IPS-18a (cell line): ENCODE data around the gene WBP2.

Source experiments
- H3K27ac ChIP-seq: one replicate; pipeline ENCODE4 v1.5.1; 2013; ENCODE audit warnings: low read length
- H3K27me3 ChIP-seq: one replicate; pipeline ENCODE4 v1.6.1; 2013; ENCODE audit warnings: mild to moderate bottlenecking, low read length; ENCODE audit not compliant: control insufficient read depth, insufficient read depth
- H3K36me3 ChIP-seq: one replicate; pipeline ENCODE4 v1.6.1; 2013; ENCODE audit warnings: low read depth, low read length; ENCODE audit not compliant: control insufficient read depth
- H3K4me1 ChIP-seq: one replicate; pipeline ENCODE4 v1.6.1; 2013; ENCODE audit warnings: low read depth, low read length; ENCODE audit not compliant: control insufficient read depth
- H3K4me3 ChIP-seq: one replicate; pipeline ENCODE4 v1.5.1; 2013; ENCODE audit warnings: low read length
- H3K9ac ChIP-seq: one replicate; pipeline ENCODE4 v1.6.1; 2013; ENCODE audit warnings: mild to moderate bottlenecking, low read length, moderate library complexity
- H3K9me3 ChIP-seq: one replicate; pipeline ENCODE4 v1.6.1; 2013; ENCODE audit warnings: low read depth, low read length; ENCODE audit not compliant: control insufficient read depth

WBP2 gene

GRCh38 chr17:75820094-75821080 lies 34.7 kb downstream of the WBP2 start:
- H3K4me1 ChIP-seq = no peaks in the 10 kb centered on the region
- H3K9me3 ChIP-seq = no peaks in the 10 kb centered on the region
- no peak overlapping the region for H3K27ac ChIP-seq
- no peak overlapping the region for H3K9ac ChIP-seq
- H3K36me3 ChIP-seq = peaks cover 82% of the 10 kb centered on the region
- H3K27me3 ChIP-seq = no peaks in the 10 kb centered on the region
- no peak overlapping the region for H3K4me3 ChIP-seq

- Histone ChIP-seq H3K9ac (no peak overlapping the region), H3K4me3 (no peak overlapping the region), H3K36me3 (peaks cover 87% of the 10 kb centered on the region), H3K4me1 (no peaks in the 10 kb centered on the region), H3K27me3 (no peaks in the 10 kb centered on the region), H3K27ac (no peak overlapping the region), H3K9me3 (no peaks in the 10 kb centered on the region)
These were observed 35.5 kb downstream of the WBP2 start for GRCh38 chr17:75819678-75820077.

GRCh38 chr17:75819116-75819515 lies 36.0 kb downstream of the WBP2 start:
- no peak overlapping the region for H3K4me3 ChIP-seq
- no peaks in the 10 kb centered on the region for H3K4me1 ChIP-seq
- H3K27ac ChIP-seq = no peak overlapping the region
- H3K36me3 ChIP-seq = peaks cover 87% of the 10 kb centered on the region
- no peak overlapping the region for H3K9ac ChIP-seq
- H3K9me3 ChIP-seq = no peaks in the 10 kb centered on the region
- no peaks in the 10 kb centered on the region for H3K27me3 ChIP-seq

- Histone ChIP-seq H3K9ac (no peak overlapping the region), H3K36me3 (peaks cover 87% of the 10 kb centered on the region)
These were observed 36.7 kb downstream of the WBP2 start for GRCh38 chr17:75818326-75818885.

GRCh38 chr17:75817571-75817970 lies 37.6 kb downstream of the WBP2 start:
- peaks cover 87% of the 10 kb centered on the region for H3K36me3 ChIP-seq
- H3K9ac ChIP-seq = no peak overlapping the region
- no peak overlapping the region for H3K4me3 ChIP-seq
- H3K4me1 ChIP-seq = no peaks in the 10 kb centered on the region
- H3K27me3 ChIP-seq = no peaks in the 10 kb centered on the region
- H3K9me3 ChIP-seq = no peaks in the 10 kb centered on the region
- H3K27ac ChIP-seq = no peak overlapping the region

More at GRCh38 chr17:75818326-75818885, 36.7 kb downstream of the WBP2 start:
- Histone ChIP-seq H3K27ac (no peak overlapping the region), H3K9me3 (no peaks in the 10 kb centered on the region), H3K4me1 (no peaks in the 10 kb centered on the region), H3K27me3 (no peaks in the 10 kb centered on the region), H3K4me3 (no peak overlapping the region)

GRCh38 chr17:75816693-75817092 lies 38.4 kb downstream of the WBP2 start:
- peaks cover 87% of the 10 kb centered on the region for H3K36me3 ChIP-seq
- no peaks in the 10 kb centered on the region for H3K4me1 ChIP-seq
- no peaks in the 10 kb centered on the region for H3K9me3 ChIP-seq
- no peak overlapping the region for H3K4me3 ChIP-seq
- H3K27me3 ChIP-seq = no peaks in the 10 kb centered on the region
- no peak overlapping the region for H3K9ac ChIP-seq
- H3K27ac ChIP-seq = no peak overlapping the region

GRCh38 chr17:75815399-75815798 lies 39.7 kb downstream of the WBP2 start:
- no peaks in the 10 kb centered on the region for H3K4me1 ChIP-seq
- no peak overlapping the region for H3K27ac ChIP-seq
- H3K9ac ChIP-seq = no peak overlapping the region
- H3K4me3 ChIP-seq = no peak overlapping the region
- H3K36me3 ChIP-seq = peaks cover 77% of the 10 kb centered on the region
- no peaks in the 10 kb centered on the region for H3K9me3 ChIP-seq
- no peaks in the 10 kb centered on the region for H3K27me3 ChIP-seq

GRCh38 chr17:75814900-75815373 lies 40.2 kb downstream of the WBP2 start:
- H3K4me1 ChIP-seq = no peaks in the 10 kb centered on the region
- no peak overlapping the region for H3K4me3 ChIP-seq
- no peak overlapping the region for H3K9ac ChIP-seq
- H3K36me3 ChIP-seq = peaks cover 78% of the 10 kb centered on the region
- no peak overlapping the region for H3K27ac ChIP-seq
- no peaks in the 10 kb centered on the region for H3K27me3 ChIP-seq
- H3K9me3 ChIP-seq = no peaks in the 10 kb centered on the region

- no peak overlapping the region for H3K27ac ChIP-seq
- H3K36me3 ChIP-seq = peaks cover 76% of the 10 kb centered on the region
- no peak overlapping the region for H3K4me3 ChIP-seq
- H3K9ac ChIP-seq = no peak overlapping the region
- no peaks in the 10 kb centered on the region for H3K4me1 ChIP-seq
- H3K9me3 ChIP-seq = no peaks in the 10 kb centered on the region
- no peaks in the 10 kb centered on the region for H3K27me3 ChIP-seq
These were observed 41.1 kb downstream of the WBP2 start for GRCh38 chr17:75814021-75814395.

GRCh38 chr17:75813081-75814020 lies 41.8 kb downstream of the WBP2 start:
- Histone ChIP-seq H3K9ac (no peak overlapping the region), H3K36me3 (peaks cover 70% of the 10 kb centered on the region), H3K4me3 (no peak overlapping the region), H3K27ac (no peak overlapping the region), H3K4me1 (no peaks in the 10 kb centered on the region), H3K9me3 (no peaks in the 10 kb centered on the region), H3K27me3 (no peaks in the 10 kb centered on the region)
